Spinal cord (tissue), 10 donors: Measurements from ENCODE around the gene ZBP1. TPM values are rescaled to one million over a fixed set of nuclear protein-coding genes. Genes with fewer than 3 reads are reported as not detected.

Source experiments
- DNase-seq, 6 donors: peaks; one replicate each; pipeline versions ENCODE4 v3.0.0 to v3.0.0-alpha.2; 2013 to 2015; ENCODE audit warnings: low spot score in 6 of 6, low read depth in 4 of 6
- H3K27ac ChIP-seq: one replicate; pipeline ENCODE4 v1.5.1; 2013; ENCODE audit warnings: low read depth, low read length, control low read depth
- H3K27me3 ChIP-seq: one replicate; pipeline ENCODE4 v1.6.1; 2013; ENCODE audit warnings: low read length; ENCODE audit not compliant: control insufficient read depth, insufficient read depth
- H3K36me3 ChIP-seq: one replicate; pipeline ENCODE4 v1.6.1; 2013; ENCODE audit warnings: low read length; ENCODE audit not compliant: control insufficient read depth, insufficient read depth
- H3K4me1 ChIP-seq: one replicate; pipeline ENCODE4 v1.6.1; 2013; ENCODE audit warnings: low read length; ENCODE audit not compliant: control insufficient read depth, insufficient read depth
- H3K4me3 ChIP-seq: one replicate; pipeline ENCODE4 v1.5.1; 2013; ENCODE audit warnings: low read depth, low read length, control low read depth
- H3K9me3 ChIP-seq: one replicate; pipeline ENCODE4 v1.6.1; 2013; ENCODE audit warnings: low read length; ENCODE audit not compliant: control insufficient read depth, insufficient read depth
- WGBS: methylation state at CpG from one replicate; pipeline ENCODE4 v1.1.5; 2013; ENCODE audit warnings: missing lambda C conversion rate; ENCODE audit not compliant: insufficient coverage; 5-methylcytosine and 5-hydroxymethylcytosine counted together
- polyA plus RNA-seq, 2 donors: library from polyadenylated mRNA; unstranded; fragments of 120-200 nt; gene quantifications; one replicate each; pipeline ENCODE4 v1.2.1, GENCODE V29; 2013; ENCODE audit not compliant: insufficient read length in 2 of 2
- total RNA-seq, 2 donors: library from RNA; depleted of rRNA in 1 of 2; stranded (reverse); fragments of 120-200 nt in 1 of 2; fragments of >200 nt in 1 of 2; gene quantifications; one replicate each; pipeline versions ENCODE4 v1.2.3 to v1.2.4, GENCODE V29; 2013 to 2014
- donor health status: healthy.

Gene ZBP1
- total and polyA plus RNA-seq, 4 donors, result 0.06 to 0.20 (median 0.14) TPM; not detected in 1

- H3K36me3 ChIP-seq, result no peaks in the 10 kb centered on the region
- WGBS, result 86% methylated on average over 4 of the region's 4 CpGs
- no peak for DNase-seq
- no peak overlapping the region for H3K4me3 ChIP-seq
- no peak overlapping the region for H3K27ac ChIP-seq
- peaks cover 21% of the 10 kb centered on the region for H3K4me1 ChIP-seq
- H3K9me3 ChIP-seq, result peaks cover 1% of the 10 kb centered on the region
- no peaks in the 10 kb centered on the region for H3K27me3 ChIP-seq
Measured at GRCh38 chr20:57587278-57587988, 32.8 kb downstream of the ZBP1 start.

- Histone ChIP-seq H3K4me1 (peaks cover 26% of the 10 kb centered on the region), H3K9me3 (peaks cover 1% of the 10 kb centered on the region), H3K4me3 (no peak overlapping the region), H3K27me3 (no peaks in the 10 kb centered on the region), H3K36me3 (no peaks in the 10 kb centered on the region), H3K27ac (no peak overlapping the region)
- 94% methylated on average over 9 of the region's 10 CpGs for WGBS
- DNase-seq, result no peak
Measured at GRCh38 chr20:57586943-57587277, 33.3 kb downstream of the ZBP1 start.

GRCh38 chr20:57586370-57586793 lies 33.8 kb downstream of the ZBP1 start:
- Histone ChIP-seq H3K27ac (no peak overlapping the region), H3K27me3 (no peaks in the 10 kb centered on the region)

GRCh38 chr20:57585466-57586213 lies 34.6 kb downstream of the ZBP1 start:
- DNase-seq, result no peak
- Histone ChIP-seq H3K9me3 (peaks cover 1% of the 10 kb centered on the region), H3K4me1 (peaks cover 34% of the 10 kb centered on the region), H3K4me3 (no peak overlapping the region), H3K36me3 (no peaks in the 10 kb centered on the region), H3K27ac (no peak overlapping the region), H3K27me3 (no peaks in the 10 kb centered on the region)
- 84% methylated on average over 17 of the region's 17 CpGs for WGBS

More at GRCh38 chr20:57586370-57586793, 33.8 kb downstream of the ZBP1 start:
- Histone ChIP-seq H3K4me1 (peaks cover 28% of the 10 kb centered on the region), H3K4me3 (no peak overlapping the region), H3K36me3 (no peaks in the 10 kb centered on the region), H3K9me3 (peaks cover 1% of the 10 kb centered on the region)
- peak in 1 of 6 donors; percentile 25 for DNase-seq
- WGBS, result 54% methylated on average over 6 of the region's 8 CpGs

GRCh38 chr20:57584768-57585461 lies 35.3 kb downstream of the ZBP1 start:
- WGBS, result 61% methylated on average over 7 of the region's 8 CpGs
- H3K4me3 ChIP-seq, result no peak overlapping the region
- no peaks in the 10 kb centered on the region for H3K36me3 ChIP-seq
- H3K9me3 ChIP-seq, result peaks cover 1% of the 10 kb centered on the region
- H3K27me3 ChIP-seq, result no peaks in the 10 kb centered on the region
- peaks cover 41% of the 10 kb centered on the region for H3K4me1 ChIP-seq
- H3K27ac ChIP-seq, result no peak overlapping the region
- DNase-seq, result no peak

- H3K27ac ChIP-seq, result peak overlapping the region; percentile 33
- peaks cover 47% of the 10 kb centered on the region for H3K4me1 ChIP-seq
- 90% methylated on average over 15 of the region's 18 CpGs for WGBS
Measured at GRCh38 chr20:57583289-57584257, 36.7 kb downstream of the ZBP1 start.

GRCh38 chr20:57582432-57583288 lies 37.6 kb downstream of the ZBP1 start:
- Histone ChIP-seq H3K4me3 (no peak overlapping the region), H3K27me3 (peaks cover 3% of the 10 kb centered on the region), H3K36me3 (no peaks in the 10 kb centered on the region), H3K4me1 (peaks cover 47% of the 10 kb centered on the region), H3K9me3 (peaks cover 1% of the 10 kb centered on the region), H3K27ac (peak overlapping the region; percentile 33)
- WGBS, result 13% methylated on average over 14 of the region's 21 CpGs
- DNase-seq, result peak in 3 of 6 donors; percentile 40 to 92 (median 65)

More at GRCh38 chr20:57583289-57584257, 36.7 kb downstream of the ZBP1 start:
- H3K27me3 ChIP-seq, result peaks cover 3% of the 10 kb centered on the region
- DNase-seq, result no peak
- no peaks in the 10 kb centered on the region for H3K36me3 ChIP-seq
- peaks cover 1% of the 10 kb centered on the region for H3K9me3 ChIP-seq
- no peak overlapping the region for H3K4me3 ChIP-seq

GRCh38 chr20:57582029-57582378 lies 38.2 kb downstream of the ZBP1 start:
- Histone ChIP-seq H3K4me1 (peaks cover 47% of the 10 kb centered on the region), H3K9me3 (no peaks in the 10 kb centered on the region), H3K4me3 (no peak overlapping the region), H3K27ac (no peak overlapping the region), H3K27me3 (peaks cover 6% of the 10 kb centered on the region), H3K36me3 (no peaks in the 10 kb centered on the region)
- DNase-seq, result no peak
- WGBS, result 93% methylated on average over 4 of the region's 5 CpGs
